ENCODE measurements around the gene GABRB1.

The GABRB1 gene

DNA sequence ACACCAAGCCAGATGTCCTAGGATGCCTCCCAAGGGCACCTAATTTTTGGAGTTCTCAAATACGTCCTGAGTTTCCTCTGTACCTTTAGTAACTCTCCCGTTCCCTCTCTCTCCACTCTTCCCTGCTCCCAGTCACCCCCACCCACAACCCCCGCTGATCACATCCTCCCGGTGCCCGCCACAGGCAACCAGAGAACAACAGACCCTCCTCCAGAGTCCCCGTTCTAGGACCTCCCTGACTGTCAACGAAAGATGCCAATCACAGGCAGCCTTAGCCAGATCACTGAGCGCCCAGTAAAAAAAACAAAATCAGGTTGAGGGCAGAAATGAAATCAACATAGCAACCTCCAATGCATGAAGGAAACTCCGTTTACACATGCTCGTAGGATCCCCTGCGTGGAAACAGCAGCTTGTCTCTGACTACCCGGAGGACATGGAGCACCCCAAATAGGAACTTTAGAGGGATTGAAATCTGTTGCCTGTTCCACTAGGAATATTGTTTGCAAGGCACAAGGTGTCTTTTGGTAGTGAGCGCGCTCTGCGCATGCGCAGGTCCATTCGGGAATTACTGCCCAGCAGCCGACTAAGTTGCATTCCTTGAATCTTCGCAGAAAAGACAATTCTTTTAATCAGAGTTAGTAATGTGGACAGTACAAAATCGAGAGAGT, at the start of gene GABRB1:
Gene GABRB1, plus strand, starts transcription at position 557 of the 668 bp plus-strand sequence.
- DNase-seq: peak; percentile 25 to 74

DNA sequence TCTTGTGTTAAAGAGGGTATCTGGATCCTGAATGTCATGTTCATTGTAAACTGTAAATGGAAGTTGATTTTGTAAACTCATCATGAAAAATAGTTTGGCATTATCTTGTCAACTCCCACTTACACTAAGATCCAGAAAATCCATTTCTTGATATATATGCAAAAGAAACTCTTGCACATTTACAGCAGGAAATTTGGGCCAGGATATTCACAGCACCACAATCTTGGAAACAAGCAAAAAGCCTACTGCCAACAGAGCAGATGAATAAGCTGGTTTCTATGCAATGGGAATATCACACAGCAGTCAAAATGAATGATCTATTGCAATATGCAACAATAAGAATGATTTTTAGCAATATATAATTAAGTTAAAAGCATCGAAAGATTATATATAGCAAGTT, 46.6 kb upstream of the GABRB1 start:
- DNase-seq: no peak

DNA sequence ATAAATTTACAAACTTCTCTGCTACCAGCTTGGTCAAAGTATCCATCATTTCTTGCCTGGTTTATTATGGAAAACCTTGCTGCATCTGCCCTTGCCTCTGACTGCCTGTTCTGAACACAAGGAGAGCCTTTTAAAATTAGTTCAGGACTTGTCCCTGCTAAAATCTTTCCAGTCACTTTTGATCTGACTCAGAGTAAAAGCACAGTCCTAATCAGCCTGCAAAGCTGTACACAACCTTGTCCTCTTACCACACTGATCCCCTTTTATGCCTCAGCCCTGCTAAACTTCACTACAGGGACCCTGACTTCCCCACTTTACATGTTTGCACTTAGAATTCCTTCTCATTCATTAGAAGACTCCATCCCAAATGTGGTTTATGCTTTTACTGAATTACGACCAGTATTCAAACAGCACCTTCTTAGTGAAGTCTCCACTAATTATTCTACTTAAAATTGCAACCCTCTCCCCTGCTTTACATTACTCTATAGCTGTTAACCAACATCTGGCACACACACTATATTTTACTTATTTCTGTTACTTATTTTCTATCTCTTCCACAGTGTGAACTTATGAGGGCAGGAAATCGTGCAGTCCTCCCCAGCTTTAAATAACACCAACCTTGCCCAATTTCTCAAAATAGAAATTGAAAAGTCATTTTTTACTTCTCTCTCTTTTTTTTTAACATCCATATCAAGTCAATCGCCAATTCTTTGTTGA, 44.3 kb upstream of the GABRB1 start:
- no peak for DNase-seq

DNA sequence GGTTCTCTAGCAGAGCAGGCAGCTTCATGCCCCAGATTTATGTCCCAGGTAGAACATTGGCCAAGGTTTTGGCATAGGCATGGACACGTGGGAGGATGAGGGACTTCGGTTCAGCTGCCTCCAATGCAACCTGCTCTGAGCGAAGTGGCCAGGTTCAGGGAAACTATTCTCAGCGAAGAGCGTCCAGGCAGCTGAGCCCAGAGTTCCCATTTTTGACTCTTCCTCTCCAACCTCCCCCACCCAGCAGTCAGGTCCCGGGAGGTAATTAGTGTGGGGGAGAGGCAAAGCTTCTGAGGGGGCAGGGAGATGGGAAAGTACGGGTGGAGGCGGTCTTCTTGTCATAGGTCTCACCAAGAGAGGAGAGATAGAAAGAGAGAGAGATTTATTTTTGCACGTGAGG, 39.0 kb upstream of the GABRB1 start:
- no peak for DNase-seq

DNA sequence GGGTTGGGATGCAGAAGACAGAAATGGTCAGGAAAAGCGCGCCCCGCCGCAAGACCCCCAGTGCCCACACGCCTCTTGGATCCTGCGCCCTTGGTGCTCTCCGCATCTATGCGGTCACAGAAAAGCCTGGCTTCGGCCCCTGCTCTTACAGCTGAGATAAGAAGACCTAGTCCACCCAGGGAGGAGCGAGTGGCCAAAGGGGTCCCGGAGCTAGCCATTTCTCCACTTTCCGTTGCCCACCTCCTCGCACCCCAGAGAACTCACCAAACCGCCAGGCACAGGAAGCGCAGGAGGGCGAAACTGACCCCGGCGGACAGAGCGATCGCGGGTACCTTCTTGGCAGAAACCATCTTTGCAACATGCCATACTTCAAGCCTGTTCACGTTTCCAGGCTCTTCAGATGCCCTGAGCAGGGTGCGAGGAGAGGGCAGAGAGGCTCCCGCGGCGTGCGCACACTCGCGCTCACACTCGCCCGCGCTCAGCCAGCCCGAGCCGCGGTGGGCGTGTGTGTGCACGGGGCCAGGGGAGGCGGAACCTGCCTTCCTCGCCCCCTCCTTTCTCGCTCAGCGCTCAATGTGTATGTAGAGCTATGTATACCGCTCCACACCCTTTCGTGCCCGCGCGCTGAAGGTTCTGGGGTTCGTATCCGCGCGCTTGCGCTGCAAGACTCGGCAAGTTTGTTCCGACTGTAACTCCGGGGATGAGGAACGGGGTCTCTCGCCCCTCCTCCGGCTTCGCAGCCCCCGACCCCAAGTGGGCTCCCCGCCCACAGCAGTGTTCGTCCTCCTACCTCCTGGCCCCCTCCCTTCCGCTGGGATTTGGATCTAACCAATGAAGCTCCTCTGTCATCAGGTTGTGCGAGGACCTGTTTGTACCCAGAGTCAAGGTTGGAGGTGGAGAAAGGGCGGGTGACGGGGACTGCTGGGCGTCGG, 38.0 kb upstream of the GABRB1 start, which contains the start of gene GABRA4:
Gene GABRA4, minus strand, starts transcription at position 507 of the 932 bp plus-strand sequence. Its CDS starts 157 bp downstream, at position 350.
- DNase-seq: peak in 1 of 2 experiments; percentile 11

DNA sequence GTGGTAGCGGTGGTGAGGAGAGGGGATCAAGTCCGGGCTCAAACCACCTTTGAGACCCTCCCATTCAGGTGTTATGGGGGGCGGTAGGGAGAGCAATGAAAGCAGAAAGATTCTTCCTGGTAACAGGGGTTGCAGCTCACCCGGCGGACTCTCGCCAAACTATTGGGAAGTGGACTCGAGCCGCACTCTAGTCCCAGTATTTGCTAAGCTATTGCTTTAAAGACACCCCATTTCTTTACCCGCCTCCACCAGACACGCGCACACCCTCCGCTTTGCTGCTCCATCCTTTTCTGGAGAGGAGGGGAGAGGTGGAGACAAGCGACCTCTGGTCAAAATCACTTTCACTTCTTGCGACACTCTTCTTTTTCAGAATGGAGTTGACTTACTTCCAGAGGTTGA, 37.4 kb upstream of the GABRB1 start:
- DNase-seq: no peak

DNA sequence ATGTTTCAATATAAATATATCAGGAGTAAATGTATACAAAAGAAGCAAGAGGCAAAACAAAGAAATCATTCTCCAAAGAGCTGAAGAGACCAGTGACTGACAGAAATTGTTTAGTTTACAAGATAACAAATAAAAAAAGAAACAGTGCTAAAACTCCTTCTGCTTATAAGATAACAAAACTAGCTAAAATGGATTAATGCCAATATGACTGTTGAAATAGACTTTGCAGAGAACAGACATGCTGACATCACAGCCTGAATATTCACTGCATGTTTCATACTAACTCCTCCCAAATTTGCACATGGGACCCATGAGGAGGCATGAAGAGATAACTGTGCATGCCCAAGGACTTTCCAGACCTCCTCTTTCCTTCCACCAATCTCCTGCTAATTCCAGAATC, 31.8 kb upstream of the GABRB1 start:
- no peak for DNase-seq

DNA sequence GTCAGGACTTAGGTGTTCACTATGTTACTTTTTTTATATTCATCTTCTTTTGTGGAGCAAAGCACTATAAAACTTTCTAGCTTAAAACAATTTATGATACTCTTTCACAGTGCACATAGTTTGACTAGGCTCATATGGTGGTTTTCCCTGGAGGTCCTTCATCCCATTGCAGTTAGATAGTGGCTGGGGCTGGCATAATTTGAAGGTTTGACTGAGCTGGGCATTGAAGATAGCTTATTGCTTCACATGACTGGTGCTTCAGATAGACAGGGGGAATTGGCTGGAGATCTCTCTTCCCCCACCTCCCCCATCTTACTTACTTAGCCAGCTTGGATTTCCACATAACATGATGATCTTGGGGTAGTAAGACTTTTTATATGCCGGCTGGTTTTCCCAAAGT, 31.0 kb upstream of the GABRB1 start:
- DNase-seq: no peak

DNA sequence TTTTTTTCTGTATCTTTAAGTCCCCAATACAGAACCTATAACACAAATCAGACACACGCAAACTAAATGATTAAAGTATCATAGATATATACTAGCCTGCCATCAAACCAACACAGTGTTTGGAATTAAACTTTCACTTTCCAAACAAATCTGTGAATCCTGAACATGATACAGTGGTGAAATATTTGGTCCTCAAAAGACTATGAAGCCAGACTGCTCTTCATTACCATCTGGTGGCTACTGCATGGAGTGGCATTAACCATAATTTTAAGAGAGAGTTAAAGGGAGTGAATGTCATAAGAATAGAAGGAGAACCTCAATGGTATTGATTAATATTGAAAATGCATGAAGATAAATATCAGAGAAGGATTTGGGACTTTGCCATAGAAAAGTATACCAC, 28.8 kb upstream of the GABRB1 start:
- DNase-seq: peak in 1 of 2 experiments; percentile 25

DNA sequence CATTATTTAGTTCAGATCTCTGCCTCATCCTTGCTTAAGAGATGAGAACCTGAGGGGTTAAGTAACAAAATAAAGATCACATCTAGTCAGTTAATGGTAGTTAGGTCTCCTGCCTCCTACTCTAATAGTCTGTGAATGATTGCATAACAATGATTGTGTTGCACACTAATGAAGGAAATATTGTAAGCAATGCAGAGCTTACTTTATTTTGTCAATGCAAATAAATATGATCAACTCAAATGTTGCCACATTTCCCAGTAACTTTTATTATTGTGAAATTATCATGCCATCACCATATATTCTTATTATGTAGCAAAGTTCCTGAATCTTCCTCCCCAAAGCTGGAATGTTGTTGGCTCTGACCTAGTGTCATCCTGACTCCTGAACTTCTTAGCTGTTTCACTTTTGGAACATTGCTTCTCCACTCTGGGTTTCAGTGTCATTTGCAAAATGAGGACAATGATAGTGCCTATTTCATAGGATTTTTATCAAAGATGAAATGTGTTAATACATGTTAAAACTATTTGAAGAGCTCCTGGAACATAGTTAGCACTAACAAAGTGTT, 20.9 kb upstream of the GABRB1 start:
- DNase-seq: no peak

DNA sequence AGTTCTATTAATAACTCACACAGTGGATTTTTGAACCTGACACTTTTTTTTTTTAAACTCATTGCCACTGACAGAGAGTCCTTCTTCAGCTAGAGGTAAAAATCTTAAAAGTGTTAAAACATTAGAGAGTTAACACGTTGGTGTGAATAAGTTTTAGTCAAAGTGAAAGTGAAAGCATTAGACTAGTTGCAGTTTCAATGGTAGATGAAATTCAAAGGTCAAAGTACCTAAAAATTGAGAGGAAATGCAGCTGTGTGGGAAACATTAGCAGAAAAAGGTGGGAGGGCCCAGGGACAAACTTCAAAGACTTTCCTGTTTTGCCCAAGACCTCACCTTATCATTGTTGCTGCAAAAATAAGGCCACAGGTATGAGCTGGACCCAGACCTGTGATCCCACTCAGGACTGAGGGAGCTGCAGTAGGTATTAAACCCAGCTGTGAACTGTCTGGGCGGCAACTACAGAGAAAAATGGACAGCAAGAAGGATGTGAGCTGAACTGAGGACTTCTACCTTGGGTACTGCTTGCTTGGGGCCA, 20.4 kb upstream of the GABRB1 start:
- DNase-seq: no peak

DNA sequence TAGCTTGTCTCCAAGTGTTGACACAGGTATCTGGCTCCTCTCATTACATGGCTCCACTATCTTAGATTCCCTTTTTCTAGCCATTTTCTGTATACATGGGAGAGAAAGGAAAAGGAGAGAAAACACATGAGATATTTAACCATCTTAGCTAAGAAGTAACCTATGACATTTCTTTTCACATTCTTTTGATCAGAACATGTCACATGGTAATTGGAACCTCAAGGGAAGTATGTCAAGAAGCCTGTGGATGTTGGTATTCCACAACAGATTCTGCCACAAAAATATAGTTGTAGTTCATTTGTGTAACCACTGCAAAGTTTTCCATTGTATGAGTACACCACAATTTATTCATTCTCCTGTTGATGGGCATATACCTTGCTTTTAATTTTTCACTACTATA, 18.7 kb upstream of the GABRB1 start:
- no peak for DNase-seq

DNA sequence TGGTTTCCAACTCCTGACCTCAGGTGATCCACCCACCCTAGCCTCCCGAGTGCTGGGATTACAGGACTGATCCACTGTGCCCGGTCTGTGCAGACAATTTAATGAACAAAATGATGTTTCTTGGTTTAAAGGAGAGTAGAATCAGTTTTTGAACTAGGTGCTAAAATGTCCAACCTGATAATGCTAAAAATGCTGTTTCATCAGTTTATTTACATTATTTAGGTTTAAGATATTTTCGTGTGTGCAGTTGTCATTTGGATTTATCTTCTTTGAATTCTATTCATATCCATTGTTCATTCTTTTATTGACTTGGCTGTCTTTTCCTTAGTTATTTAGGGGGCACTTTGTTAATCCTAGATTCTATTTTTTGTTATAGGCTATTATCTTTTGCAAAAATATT, 18.0 kb upstream of the GABRB1 start:
- DNase-seq: no peak

DNA sequence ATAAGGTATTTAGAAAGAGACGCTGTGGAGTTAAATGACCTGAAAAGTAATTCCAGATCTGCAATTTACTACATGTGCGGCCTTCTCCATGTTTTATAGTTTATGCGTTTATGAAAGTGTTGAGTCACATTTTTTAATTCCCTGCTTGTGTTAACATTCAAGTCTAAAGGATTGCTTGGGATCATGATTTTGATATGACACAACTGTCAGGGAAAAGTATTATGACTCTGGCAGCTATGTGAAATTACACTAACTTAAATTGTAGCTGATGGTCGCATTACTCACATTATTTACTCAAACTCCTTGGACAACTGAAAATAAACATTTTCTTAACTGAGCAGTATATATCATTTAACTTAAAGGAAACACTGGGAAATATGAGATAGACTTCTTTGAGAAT, 14.3 kb upstream of the GABRB1 start:
- DNase-seq: no peak

DNA sequence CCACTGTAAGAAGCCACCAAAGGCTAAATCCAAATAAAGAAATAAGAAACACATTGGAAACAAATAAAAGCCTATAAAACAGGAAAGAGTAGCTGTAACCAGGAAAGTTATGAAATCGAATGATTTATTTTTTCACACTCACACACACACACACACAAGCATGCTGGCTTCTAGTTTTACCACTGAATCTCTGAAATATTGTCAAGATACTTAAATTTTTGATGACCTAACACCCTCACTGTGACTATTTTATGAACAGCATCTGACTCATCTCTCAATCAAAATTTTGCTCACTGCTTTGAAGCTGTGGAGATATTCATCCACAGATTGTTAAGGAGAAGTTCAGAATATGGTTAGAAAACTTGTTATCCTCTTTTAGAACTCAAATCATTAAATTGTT, 13.9 kb upstream of the GABRB1 start:
- no peak for DNase-seq

DNA sequence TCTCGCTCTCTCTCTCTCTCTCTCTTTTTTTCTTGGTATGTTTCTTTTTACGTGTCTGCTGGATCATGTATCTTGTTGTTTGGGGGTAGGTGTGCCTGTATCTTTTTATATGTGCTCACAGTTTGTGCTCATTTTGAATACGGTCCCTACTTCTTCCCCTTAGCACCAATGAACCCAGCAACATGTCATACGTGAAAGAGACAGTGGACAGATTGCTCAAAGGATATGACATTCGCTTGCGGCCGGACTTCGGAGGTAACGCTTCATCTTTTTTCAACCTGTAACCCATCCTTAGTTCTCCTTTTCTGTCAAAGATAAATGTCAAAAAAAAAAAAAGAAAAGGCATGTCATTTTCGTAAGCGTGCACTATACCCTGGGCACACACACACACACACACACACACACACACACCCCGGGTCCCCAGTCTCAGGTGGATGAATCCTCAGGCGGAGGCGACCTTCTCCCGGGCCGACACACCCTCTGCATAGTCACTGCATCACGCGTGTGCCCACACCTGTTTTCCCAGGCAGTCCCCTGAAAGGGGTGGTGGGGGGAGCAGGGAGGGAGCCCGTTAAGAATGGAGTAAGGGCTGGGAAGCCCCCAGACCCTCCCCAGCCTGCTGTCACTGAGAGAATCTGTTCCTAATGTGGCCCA, 511 bp downstream of the GABRB1 start:
- peak in 1 of 2 experiments; percentile 49 for DNase-seq

DNA sequence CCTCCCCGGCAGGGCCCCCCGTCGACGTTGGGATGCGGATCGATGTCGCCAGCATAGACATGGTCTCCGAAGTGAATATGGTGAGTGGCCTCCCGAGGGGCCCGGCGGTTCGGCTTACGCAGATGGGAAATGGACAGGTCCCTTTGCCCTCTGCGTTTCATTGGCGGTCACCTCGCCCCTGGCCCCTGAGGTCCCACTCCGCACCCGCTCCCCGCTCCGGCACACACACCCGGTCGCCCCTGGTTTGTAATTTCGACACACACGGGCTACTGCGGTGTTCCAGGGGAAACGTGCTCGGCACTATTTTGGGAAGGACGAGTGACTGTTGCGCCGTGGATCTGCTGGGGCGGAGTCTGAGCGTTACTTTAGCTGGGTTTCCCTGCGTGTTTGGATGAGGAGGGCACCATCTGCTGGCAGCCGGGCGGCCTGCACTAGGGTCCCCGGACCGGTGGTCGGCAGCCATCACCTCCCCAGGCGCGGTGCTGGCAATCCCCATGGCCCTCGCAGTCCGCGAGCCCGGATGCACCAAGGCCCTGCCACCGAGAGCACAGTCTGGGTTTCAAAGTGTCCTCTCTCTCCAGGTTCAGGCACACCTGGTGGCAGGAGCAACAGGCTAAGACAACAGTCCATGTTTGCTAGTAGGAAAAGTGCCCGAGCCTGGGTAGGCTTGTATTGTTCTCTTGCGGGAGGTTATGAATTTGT, 1.2 kb downstream of the GABRB1 start:
- DNase-seq: peak; percentile 87

DNA sequence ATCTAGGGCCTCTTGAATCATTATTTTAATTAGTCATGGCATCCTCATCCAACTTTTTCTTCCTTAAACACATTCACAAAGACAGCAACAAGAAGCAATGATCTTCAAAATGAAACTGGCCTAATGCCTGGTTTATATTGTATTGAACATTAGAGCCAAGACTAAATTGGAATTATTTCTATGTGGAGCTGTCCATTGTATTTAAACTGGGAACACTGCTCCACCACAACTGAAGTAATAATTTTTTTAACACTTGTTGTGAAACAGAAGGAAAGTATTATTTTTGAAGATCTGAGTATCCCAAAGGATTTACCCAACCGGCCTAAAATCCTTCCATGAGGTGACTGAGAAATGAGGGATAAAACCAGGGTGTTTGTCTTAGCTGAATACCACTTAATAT, 6.9 kb downstream of the GABRB1 start:
- no peak for DNase-seq

DNA sequence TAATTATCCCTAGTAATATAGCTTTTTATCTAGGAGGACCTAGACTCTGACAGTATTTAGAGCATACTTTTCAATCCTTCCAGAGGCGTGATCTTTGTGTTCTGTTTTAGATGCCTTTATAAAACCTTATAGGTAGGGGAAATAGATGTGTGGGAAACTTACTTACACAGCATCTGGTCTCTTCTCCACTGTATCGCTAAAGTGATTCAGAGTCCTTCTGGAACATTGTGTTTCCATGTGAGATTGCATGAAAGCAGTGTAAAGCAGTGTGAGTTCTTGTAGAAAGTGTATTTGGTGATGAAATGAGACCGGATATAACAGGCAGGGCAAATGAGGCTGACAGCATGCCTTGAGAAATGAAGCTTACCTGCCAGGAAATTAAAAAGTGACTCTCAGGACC, 9.5 kb downstream of the GABRB1 start:
- DNase-seq: no peak

DNA sequence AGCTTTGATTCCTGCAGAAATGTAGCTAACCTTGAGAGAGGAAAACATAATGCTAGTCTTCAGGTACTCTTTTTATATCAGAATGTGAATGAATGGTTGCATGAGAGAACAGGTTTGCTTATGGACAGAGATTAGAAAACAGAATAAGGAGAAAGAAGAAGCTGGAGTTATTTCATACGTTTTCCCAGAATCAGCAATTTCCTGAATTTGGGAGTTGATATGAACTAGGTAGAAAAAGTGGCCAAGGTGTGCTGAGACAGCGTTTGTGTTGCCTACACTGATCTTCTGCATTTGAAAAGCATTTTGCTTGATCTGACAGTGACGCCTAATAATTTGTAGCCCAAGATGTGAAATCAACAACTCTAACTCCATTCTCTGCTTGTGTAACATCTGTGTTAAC, 12.5 kb downstream of the GABRB1 start:
- no peak for DNase-seq

DNA sequence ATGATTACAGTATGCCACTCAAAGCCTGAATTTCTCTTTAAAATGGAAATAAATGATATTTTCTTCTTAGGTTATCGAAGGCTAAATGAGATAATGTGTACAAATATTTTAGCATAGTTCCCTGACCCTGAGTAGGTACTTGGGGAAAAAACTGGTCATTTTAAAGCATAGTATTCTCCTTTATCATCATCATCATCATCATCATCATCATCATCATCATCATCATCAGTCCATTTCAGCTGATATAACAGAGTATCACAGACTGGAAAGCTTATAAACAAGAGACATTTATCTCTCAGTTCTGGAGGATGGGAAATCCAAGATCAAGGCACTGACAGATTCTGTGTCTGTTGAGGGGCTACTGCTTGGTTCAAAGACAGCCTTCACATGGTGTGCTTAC, 13.9 kb downstream of the GABRB1 start:
- no peak for DNase-seq

DNA sequence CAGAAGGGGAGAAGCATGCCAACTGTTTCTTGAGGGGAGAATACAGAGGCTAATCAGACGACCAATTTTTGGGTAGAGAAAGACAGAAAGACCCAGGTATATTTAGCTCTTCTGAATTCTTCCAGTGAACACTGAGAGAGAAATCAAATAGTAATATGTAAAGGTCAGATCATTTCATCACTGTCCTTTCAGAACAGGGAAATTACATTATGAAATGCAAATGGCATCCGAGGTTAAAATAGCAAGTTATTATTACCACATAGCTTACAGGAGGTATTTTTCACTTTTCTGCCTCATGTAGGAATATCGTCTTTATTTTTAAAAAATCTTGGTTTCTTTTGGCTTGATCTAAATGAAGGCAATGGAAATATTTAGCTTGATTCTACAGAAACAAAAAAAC, 18.0 kb downstream of the GABRB1 start:
- no peak for DNase-seq

Measured in NCI-H2081 (cell line).